ENCODE results near the gene RUSC1. TPM values are rescaled to one million over a fixed set of nuclear protein-coding genes. Genes with fewer than 3 reads are reported as not detected.

Gene RUSC1
- total RNA-seq, 1 experiment from 2014 or later = 44.4 TPM

DNA sequence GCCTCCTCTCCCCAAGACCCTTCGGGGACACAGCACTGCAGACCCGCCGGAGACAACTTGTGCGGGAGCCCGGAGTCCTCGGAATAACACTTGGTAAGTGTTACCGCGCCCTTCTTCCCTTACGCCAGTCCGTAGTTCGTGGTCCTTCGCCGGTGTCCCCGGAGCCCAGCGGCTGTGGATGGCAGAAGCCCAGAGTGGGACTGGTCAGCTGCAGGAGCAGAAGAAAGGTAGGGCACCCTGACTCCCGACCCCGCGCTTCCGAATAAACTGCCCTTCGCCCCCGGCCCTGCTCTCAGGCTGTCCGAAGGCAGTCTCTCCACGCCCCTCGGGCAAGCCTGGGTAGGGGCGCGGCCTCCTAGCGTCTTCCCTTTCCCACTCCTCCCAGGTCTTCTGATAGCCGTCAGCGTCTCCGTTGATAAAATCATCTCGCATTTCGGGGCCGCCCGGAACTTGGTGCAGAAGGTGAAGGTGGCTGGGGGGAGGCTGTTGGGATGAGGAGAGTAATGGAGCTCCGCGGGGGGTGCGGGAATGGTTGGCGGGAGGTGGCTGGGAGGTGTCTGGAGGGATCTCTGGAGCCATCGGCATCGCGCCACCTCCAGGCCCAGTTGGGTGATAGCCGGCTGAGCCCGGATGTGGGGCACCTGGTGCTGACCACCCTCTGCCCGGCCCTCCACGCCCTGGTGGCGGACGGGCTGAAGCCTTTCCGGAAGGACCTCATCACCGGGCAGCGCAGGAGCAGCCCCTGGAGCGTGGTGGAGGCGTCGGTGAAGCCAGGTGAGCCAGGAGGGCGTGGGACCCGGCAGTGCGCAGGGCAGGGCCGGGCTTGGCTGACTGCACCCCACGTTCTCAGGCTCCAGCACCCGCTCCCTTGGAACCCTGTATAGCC is 4.3 kb downstream of the RUSC1 start:
- TF ChIP-seq CTCF (IDR thresholded peaks at IDR 0.05; ENCODE audit: insufficient read depth in 1 of 2, low read depth in 1 of 2, low read length in 1 of 2, severe bottlenecking in 1 of 2, unreplicated experiment in 1 of 2) = peak; percentile 15 to 51
- Histone ChIP-seq H3K4me1 (peaks cover 11% of the 10 kb centered on the region), H3K36me3 (ENCODE audit: control insufficient read depth, insufficient read depth, low read length) (peaks cover 1% of the 10 kb centered on the region; the same call in 1 of the 2 replicates), H3K9me3 (no peaks in the 10 kb centered on the region), H3K27me3 (replicated peaks; ENCODE audit: control insufficient read depth, insufficient read depth, low read length) (no peaks in the 10 kb centered on the region), H3K4me3 (ENCODE audit: low read depth, low read length) (peak overlapping the region; percentile 88)
- Mint-ChIP-seq H3K4me1 (ENCODE audit: low read depth, unreplicated experiment) (peaks cover 14% of the 10 kb centered on the region), H3K27ac (ENCODE audit: unreplicated experiment) (peak overlapping the region; percentile 88), H3K4me3 (ENCODE audit: unreplicated experiment) (peak overlapping the region; percentile 94), H3K9me3 (ENCODE audit: unreplicated experiment) (no peaks in the 10 kb centered on the region), H3K27me3 (ENCODE audit: insufficient read depth, unreplicated experiment) (no peaks in the 10 kb centered on the region), H3K36me3 (ENCODE audit: insufficient read depth, unreplicated experiment) (peaks cover 77% of the 10 kb centered on the region)
- DNase-seq = peak; percentile 75 to 76
- intact Hi-C loops (cut with micrococcal nuclease; ENCODE audit: unreplicated experiment) = loop anchor here (10.0 kb wide), 1 partner anchor 270 kb away; no protein-coding TSS in a partner anchor
- POLR2A ChIA-PET = interaction anchor here (1.3 kb wide), 1 partner anchor 52 kb away, joined by 16 read pairs; the partner anchor contains the start of gene CLK2
- TSS peak; percentile 25 for BruUV-seq (replicated peaks)
- CTCF ChIA-PET = interaction anchor here (1.0 to 1.1 kb wide), 2 partner anchors 73 to 74 kb away, joined by 3 to 6 read pairs; no protein-coding TSS in a partner anchor

GRCh38 chr1:155325603-155325893 is 4.9 kb downstream of the RUSC1 start:
- H3K27ac Mint-ChIP-seq (ENCODE audit: unreplicated experiment) = peak overlapping the region; percentile 88
- ChIA-PET POLR2A (no interaction called here), CTCF (interaction anchor here (1.0 to 1.1 kb wide), 2 partner anchors 74 to 75 kb away, joined by 3 to 6 read pairs; no protein-coding TSS in a partner anchor)
- H3K27me3 ChIP-seq (replicated peaks; ENCODE audit: control insufficient read depth, insufficient read depth, low read length) = no peaks in the 10 kb centered on the region
- H3K9me3 Mint-ChIP-seq (ENCODE audit: unreplicated experiment) = no peaks in the 10 kb centered on the region
- no peaks in the 10 kb centered on the region for H3K9me3 ChIP-seq
- H3K36me3 ChIP-seq (ENCODE audit: control insufficient read depth, insufficient read depth, low read length) = peaks cover 1% of the 10 kb centered on the region; the same call in 1 of the 2 replicates
- peaks cover 77% of the 10 kb centered on the region for H3K36me3 Mint-ChIP-seq (ENCODE audit: insufficient read depth, unreplicated experiment)
- no peak for TF ChIP-seq CTCF (IDR thresholded peaks at IDR 0.05; ENCODE audit: insufficient read depth in 1 of 2, low read depth in 1 of 2, low read length in 1 of 2, severe bottlenecking in 1 of 2, unreplicated experiment in 1 of 2)
- H3K4me1 ChIP-seq = peaks cover 11% of the 10 kb centered on the region
- H3K4me1 Mint-ChIP-seq (ENCODE audit: low read depth, unreplicated experiment) = peaks cover 12% of the 10 kb centered on the region
- DNase-seq = no peak
- peak overlapping the region; percentile 88 for H3K4me3 ChIP-seq (ENCODE audit: low read depth, low read length)
- intact Hi-C loops (cut with micrococcal nuclease; ENCODE audit: unreplicated experiment) = loop anchor here (10.0 kb wide), 1 partner anchor 269 kb away; no protein-coding TSS in a partner anchor
- H3K4me3 Mint-ChIP-seq (ENCODE audit: unreplicated experiment) = peak overlapping the region; percentile 94
- no peaks in the 10 kb centered on the region for H3K27me3 Mint-ChIP-seq (ENCODE audit: insufficient read depth, unreplicated experiment)
- no TSS peak for BruUV-seq (replicated peaks)

DNA sequence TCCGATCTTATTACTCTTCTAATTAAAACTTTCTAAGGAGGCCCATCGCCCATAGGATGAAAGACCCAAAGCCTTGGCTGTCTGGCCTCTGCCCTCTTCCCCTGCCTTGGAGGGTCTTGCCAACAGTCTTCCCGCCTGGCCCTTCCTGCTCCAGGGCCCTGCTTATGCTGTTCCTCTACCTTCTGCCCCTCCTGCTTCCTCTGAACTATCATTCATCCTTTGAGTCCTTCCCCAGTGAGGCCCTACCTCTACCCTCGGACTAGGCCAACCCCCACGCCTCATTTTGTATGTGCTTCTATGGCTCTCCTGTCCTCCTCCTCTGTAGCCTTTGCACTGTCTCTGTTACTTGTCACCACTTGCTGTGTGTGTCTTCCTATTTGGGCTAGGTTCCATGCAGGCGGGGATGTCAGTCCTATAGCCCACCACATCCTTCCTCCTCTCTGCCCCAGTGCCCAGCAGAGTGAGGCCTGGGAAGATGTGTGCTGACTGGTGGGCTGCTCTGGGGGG is 5.4 kb downstream of the RUSC1 start:
- Mint-ChIP-seq H3K9me3 (ENCODE audit: unreplicated experiment) (no peaks in the 10 kb centered on the region), H3K4me1 (ENCODE audit: low read depth, unreplicated experiment) (peaks cover 16% of the 10 kb centered on the region), H3K27me3 (ENCODE audit: insufficient read depth, unreplicated experiment) (no peaks in the 10 kb centered on the region), H3K4me3 (ENCODE audit: unreplicated experiment) (peak overlapping the region; percentile 94), H3K27ac (ENCODE audit: unreplicated experiment) (peak overlapping the region; percentile 88), H3K36me3 (ENCODE audit: insufficient read depth, unreplicated experiment) (peaks cover 77% of the 10 kb centered on the region)
- Histone ChIP-seq H3K27me3 (replicated peaks; ENCODE audit: control insufficient read depth, insufficient read depth, low read length) (no peaks in the 10 kb centered on the region), H3K9me3 (no peaks in the 10 kb centered on the region), H3K4me1 (peaks cover 11% of the 10 kb centered on the region), H3K4me3 (ENCODE audit: low read depth, low read length) (no peak overlapping the region), H3K36me3 (ENCODE audit: control insufficient read depth, insufficient read depth, low read length) (peaks cover 1% of the 10 kb centered on the region; the same call in 1 of the 2 replicates)
- DNase-seq = no peak
- TF ChIP-seq CTCF (IDR thresholded peaks at IDR 0.05; ENCODE audit: insufficient read depth in 1 of 2, low read depth in 1 of 2, low read length in 1 of 2, severe bottlenecking in 1 of 2, unreplicated experiment in 1 of 2) = no peak
- CTCF ChIA-PET = no interaction called here
- POLR2A ChIA-PET = no interaction called here
- intact Hi-C loops (cut with micrococcal nuclease; ENCODE audit: unreplicated experiment) = loop anchor here (10.0 kb wide), 1 partner anchor 269 kb away; no protein-coding TSS in a partner anchor
- no TSS peak for BruUV-seq (replicated peaks)
